GM12874 (cell line): ENCODE measurements around the gene PRDM7.

Source experiments
- TF ChIP-seq, protein P1 (sequence below): IDR thresholded peaks from 2 replicates; pipeline ENCODE4 v1.5.1; 2011; ENCODE audit warnings: low read depth, mild to moderate bottlenecking, control low read depth, low read length, moderate library complexity; ENCODE audit not compliant: insufficient read depth

Gene PRDM7

DNA sequence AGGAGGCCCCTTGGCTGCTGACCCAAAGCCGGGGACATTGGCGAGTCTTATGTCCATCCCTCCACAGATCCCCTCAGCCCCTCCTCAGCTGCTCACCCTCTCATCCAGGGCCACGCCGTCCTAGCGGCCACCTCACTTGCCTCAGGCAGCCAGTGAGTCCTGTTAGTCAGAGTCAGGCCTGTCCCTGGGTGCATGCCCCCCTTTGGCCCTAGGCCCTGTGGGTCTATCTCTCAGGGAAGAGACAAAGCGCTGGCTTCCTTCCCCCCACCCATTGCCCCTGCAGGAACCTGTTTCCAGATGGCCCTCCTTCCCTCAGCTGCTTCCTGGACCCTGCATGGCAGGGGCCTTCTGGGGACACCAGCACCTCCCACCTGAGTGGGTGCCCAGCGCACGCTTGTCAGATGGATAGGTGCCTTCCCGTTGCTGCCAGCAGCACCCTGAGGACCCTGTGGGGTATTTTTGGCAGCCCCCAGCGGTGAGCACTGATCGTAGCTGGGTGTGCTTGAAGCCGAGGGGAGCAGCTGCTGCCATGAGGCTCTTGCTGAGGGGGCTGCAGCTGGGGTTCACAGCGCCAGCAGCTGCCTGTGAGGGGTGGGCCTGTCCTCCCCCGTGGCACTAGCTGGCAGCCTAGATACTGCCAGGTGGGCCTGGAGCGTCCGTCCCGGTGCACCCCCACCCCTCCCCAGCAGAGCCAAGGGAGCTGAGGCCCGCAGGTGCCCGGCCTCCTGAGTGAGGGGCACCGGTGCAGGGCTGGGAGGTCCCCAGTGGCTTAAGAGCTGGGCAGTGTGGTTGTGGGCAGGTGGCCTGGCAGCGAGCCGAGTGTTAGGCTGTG, 66.2 kb downstream of the PRDM7 start:
- TF ChIP-seq, protein P1, sequence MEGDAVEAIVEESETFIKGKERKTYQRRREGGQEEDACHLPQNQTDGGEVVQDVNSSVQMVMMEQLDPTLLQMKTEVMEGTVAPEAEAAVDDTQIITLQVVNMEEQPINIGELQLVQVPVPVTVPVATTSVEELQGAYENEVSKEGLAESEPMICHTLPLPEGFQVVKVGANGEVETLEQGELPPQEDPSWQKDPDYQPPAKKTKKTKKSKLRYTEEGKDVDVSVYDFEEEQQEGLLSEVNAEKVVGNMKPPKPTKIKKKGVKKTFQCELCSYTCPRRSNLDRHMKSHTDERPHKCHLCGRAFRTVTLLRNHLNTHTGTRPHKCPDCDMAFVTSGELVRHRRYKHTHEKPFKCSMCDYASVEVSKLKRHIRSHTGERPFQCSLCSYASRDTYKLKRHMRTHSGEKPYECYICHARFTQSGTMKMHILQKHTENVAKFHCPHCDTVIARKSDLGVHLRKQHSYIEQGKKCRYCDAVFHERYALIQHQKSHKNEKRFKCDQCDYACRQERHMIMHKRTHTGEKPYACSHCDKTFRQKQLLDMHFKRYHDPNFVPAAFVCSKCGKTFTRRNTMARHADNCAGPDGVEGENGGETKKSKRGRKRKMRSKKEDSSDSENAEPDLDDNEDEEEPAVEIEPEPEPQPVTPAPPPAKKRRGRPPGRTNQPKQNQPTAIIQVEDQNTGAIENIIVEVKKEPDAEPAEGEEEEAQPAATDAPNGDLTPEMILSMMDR: no peak

DNA sequence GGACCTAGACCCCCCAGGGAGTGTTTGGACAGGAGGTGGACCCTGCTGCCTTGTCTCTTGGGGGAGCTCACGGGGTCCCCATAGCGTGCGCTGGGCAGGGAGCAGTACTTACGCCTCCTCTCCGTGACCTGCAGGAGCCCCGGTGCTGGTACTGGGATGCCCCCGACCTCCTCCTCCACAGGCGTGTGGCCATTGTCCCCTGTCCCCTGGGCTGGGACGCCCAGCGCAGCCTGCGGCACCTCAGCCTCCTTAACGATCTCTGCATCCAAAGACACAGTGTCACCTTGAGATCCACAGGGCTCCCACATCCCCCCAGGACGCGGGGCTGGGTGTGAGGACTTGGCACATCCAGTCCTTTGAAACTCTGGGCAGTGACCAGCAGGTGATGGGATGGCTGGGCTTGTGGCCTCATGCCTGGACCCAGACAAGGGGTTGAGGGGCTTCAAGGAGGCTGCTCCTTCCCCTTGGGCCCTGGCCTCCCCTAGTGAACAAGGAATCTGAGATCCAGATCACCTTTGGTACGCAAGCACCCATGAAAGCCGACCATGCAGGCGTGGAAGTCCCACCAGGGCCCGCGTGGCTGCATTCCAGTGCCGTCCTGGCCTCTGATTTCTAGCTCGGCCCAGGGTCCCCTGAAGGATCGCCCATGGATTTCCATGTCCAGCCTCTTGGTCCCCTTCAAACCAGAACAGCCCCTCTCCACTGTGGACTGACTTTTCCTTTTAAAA, 67.8 kb downstream of the PRDM7 start:
- TF ChIP-seq, protein P1: no peak

DNA sequence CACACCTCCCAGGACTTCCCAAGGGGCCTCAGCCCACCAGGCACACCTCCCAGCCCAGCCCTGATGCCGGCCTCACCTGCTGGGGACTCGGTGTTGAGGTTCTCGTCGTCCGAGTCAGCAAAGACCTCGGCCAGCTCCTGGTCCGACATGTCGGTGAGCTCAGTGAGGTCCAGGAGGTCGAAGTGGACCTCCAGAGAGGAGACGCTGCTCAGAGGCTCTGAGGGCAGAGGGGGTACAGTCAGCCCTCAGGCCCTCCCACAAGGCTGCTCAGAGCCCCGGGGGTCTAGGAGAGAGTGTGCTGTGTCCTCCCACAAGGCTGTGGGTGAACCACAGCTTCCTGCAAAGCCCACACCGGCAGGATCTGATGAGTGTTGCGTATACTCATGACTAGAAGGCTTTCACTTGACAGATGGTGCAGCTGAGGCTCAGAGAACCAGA, 68.4 kb downstream of the PRDM7 start:
- TF ChIP-seq, protein P1: no peak

DNA sequence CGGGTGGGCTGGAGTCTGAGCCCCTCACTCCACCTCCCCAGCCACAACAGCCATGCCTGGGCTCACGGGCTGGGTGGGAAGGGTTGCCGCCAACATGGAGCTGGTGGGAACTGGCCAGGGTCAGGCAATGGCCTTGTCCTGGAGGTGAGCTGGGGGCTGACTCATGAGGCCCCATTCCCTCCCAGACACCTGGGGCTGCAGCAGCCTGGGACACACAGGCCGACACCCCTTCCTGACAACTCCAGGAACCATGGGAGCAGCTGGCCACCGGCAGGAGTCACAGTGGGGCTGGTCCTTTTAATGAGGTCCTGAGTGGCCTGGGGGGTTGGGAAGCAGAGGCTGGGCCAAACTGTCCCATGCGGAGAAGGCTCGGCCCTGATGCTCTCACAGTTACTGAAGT, 70.1 kb downstream of the PRDM7 start:
- TF ChIP-seq, protein P1: no peak
